GF-D8 (cell line): Measurements from ENCODE around the gene RAD9A.
A peak's percentile ranks its signal among the peaks of the same experiment; 100 is the strongest.

Experiments
- DNase-seq: peaks from one replicate; lab custom pipeline; 2025; lab: John Stamatoyannopoulos, UW

RAD9A gene

GRCh38 chr11:67428052-67429001 lies 36.5 kb downstream of the RAD9A start, which contains the start of gene RPS6KB2:
Gene RPS6KB2, plus strand, starts transcription at chr11:67428494. Its CDS starts 52 bp downstream, at chr11:67428546.
- DNase-seq = peak; percentile 85

GRCh38 chr11:67429038-67429668 lies 37.4 kb downstream of the RAD9A start:
- DNase-seq = no peak

GRCh38 chr11:67429722-67430121 lies 37.9 kb downstream of the RAD9A start:
- no peak for DNase-seq

- DNase-seq = no peak
These were observed 39.8 kb downstream of the RAD9A start for GRCh38 chr11:67431346-67432249.

- no peak for DNase-seq
These were observed 41.0 kb downstream of the RAD9A start for GRCh38 chr11:67432655-67433349.

GRCh38 chr11:67433536-67434394 lies 42.0 kb downstream of the RAD9A start:
- DNase-seq = no peak

- no peak for DNase-seq
These were observed 42.7 kb downstream of the RAD9A start for GRCh38 chr11:67434395-67434881.

GRCh38 chr11:67435031-67435726 lies 43.4 kb downstream of the RAD9A start:
- DNase-seq = no peak

- no peak for DNase-seq
These were observed 44.1 kb downstream of the RAD9A start for GRCh38 chr11:67435727-67436458.

GRCh38 chr11:67436459-67437081 lies 44.8 kb downstream of the RAD9A start:
- peak; percentile 68 for DNase-seq

- DNase-seq = peak; percentile 56
These were observed 45.5 kb downstream of the RAD9A start, which contains the start of gene PTPRCAP for GRCh38 chr11:67437082-67437808. Gene PTPRCAP, minus strand, starts transcription at chr11:67437682. Its CDS starts 63 bp downstream, at chr11:67437619.

GRCh38 chr11:67437809-67438157 lies 46.0 kb downstream of the RAD9A start:
- no peak for DNase-seq

- no peak for DNase-seq
These were observed 46.5 kb downstream of the RAD9A start for GRCh38 chr11:67438158-67438902.

GRCh38 chr11:67439321-67440228 lies 47.8 kb downstream of the RAD9A start:
- DNase-seq = peak; percentile 58

- peak; percentile 13 for DNase-seq
These were observed 48.7 kb downstream of the RAD9A start for GRCh38 chr11:67440229-67441097.
